ENCODE results near the gene MUC5B.
"Not testable (repeated sequence)": the region's sequence is repeated elsewhere in the genome, so short reads cannot be mapped to it uniquely, and the experiment has no call there.

The MUC5B gene

DNA sequence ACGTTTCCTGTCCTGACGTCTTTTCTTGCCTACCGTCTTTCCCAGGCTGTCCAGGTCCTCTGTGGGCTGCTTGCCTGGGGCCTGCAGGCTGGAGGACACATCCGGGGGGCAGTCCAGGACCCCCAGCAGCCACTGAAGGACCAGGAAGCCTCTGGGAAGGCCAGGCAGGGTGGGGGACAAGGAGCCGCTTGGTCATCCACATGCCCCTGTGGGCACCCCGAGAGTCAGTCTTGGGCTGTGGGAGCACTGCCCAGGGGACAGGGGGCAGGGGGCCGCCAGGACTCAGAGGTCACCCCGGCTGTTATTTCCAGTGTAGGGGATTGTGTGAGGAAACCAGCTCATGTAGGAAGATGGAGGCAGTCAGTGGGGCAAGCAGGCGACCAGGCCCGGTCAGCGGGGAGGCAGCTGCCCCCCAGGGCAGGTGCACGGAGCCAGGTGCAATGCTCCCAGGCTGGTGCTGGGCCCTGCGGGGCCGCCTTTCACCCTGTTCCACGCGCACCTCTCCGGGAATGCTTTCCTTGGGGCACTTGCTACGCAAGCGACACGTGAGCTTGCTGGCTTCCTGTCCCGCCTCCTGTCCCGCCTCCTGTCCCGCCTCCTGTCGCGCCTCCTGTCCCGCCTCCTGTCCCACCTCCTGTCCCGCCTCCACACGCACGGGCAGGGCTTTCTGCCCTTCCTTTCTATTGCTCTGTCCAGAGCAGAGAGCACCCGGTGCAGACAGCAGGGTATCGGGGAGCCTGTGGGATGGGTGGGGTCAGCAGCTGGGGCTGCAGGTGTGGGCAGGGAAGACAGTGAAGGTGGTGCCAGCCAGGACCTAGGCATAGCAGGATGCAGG lies 39.5 kb downstream of the MUC5B start:
- Histone ChIP-seq H3K36me3 (ENCODE audit: control insufficient read depth, insufficient read depth, low read length) (no peaks in the 10 kb centered on the region), H3K4me3 (replicated peaks; ENCODE audit: low read depth, low read length) (peak overlapping the region; percentile 62), H3K27me3 (replicated peaks; ENCODE audit: control insufficient read depth, insufficient read depth, low read length) (no peaks in the 10 kb centered on the region)
- DNase-seq (ENCODE audit: extremely low read depth, insufficient read length): peak; percentile 83
- TF ChIP-seq, protein P1, sequence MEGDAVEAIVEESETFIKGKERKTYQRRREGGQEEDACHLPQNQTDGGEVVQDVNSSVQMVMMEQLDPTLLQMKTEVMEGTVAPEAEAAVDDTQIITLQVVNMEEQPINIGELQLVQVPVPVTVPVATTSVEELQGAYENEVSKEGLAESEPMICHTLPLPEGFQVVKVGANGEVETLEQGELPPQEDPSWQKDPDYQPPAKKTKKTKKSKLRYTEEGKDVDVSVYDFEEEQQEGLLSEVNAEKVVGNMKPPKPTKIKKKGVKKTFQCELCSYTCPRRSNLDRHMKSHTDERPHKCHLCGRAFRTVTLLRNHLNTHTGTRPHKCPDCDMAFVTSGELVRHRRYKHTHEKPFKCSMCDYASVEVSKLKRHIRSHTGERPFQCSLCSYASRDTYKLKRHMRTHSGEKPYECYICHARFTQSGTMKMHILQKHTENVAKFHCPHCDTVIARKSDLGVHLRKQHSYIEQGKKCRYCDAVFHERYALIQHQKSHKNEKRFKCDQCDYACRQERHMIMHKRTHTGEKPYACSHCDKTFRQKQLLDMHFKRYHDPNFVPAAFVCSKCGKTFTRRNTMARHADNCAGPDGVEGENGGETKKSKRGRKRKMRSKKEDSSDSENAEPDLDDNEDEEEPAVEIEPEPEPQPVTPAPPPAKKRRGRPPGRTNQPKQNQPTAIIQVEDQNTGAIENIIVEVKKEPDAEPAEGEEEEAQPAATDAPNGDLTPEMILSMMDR (IDR thresholded peaks at IDR 0.05; ENCODE audit: insufficient read depth, low read length, poor library complexity, severe bottlenecking): no peak

DNA sequence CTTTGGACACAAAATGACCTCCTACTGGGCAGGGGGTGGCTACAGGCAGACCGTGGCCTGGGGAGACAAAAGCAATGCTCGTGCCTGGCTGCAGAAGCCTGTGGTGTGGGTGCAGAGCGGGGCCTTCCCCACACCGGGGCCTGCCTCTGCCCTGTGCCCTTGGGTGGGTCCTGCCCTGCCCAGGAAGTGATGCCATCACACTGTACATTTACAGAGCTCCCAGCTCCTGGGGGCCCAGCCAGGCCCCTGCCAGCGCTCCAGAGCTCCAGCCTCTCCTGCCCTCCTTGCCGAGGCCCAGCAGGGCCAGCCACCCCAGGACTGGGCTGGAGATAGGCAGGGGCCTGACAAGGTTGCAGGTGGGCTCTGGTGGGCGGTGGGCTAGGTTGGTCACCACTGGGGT lies 40.1 kb downstream of the MUC5B start:
- TF ChIP-seq, protein P1 (IDR thresholded peaks at IDR 0.05; ENCODE audit: insufficient read depth, low read length, poor library complexity, severe bottlenecking): no peak
- no peak for DNase-seq (ENCODE audit: extremely low read depth, insufficient read length)
- no peaks in the 10 kb centered on the region for H3K27me3 ChIP-seq (replicated peaks; ENCODE audit: control insufficient read depth, insufficient read depth, low read length)
- peak overlapping the region; percentile 62 for H3K4me3 ChIP-seq (replicated peaks; ENCODE audit: low read depth, low read length)
- no peaks in the 10 kb centered on the region for H3K36me3 ChIP-seq (ENCODE audit: control insufficient read depth, insufficient read depth, low read length)

DNA sequence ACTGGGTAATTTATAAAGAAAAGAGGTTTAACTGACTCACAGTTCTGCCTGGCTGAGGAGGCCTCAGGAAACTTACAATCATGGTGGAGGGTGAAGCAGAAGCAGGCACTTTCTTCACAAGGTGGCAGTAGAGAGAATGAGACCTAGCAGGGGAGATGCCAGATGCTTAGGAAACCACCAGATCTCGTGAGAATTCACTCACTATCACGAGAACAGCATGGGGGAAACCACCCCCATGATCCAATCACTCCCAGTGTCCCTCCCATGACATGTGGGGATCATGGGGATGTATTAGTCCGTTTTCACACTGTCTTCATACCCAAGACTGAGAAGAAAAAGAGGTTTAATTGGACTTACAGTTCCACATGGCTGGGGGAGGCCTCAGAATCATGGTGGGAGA lies 41.6 kb downstream of the MUC5B start:
- not testable (repeated sequence) for H3K27me3 ChIP-seq (replicated peaks; ENCODE audit: control insufficient read depth, insufficient read depth, low read length); H3K4me3 ChIP-seq (replicated peaks; ENCODE audit: low read depth, low read length); H3K36me3 ChIP-seq (ENCODE audit: control insufficient read depth, insufficient read depth, low read length); DNase-seq (ENCODE audit: extremely low read depth, insufficient read length)

DNA sequence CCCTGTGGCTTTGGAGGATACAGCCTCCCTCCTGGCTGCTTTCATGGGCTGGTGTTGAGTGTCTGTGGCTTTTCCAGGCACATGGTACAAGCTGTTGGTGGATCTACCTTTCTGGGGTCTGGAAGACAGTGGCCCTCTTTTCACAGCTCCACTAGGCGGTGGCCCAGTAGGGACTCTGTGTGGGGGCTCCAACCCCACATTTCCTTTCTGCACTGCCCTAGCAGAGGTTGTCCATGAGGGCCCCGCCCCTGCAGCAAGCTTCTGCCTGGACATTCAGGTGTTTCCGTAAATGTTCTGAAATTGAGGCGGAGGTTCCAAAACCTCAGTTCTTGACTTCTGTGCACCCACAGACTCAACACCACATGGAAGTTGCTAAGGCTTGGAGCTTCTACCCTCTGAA lies 42.6 kb downstream of the MUC5B start:
- not testable (repeated sequence) for H3K27me3 ChIP-seq (replicated peaks; ENCODE audit: control insufficient read depth, insufficient read depth, low read length); DNase-seq (ENCODE audit: extremely low read depth, insufficient read length); H3K4me3 ChIP-seq (replicated peaks; ENCODE audit: low read depth, low read length); H3K36me3 ChIP-seq (ENCODE audit: control insufficient read depth, insufficient read depth, low read length)

DNA sequence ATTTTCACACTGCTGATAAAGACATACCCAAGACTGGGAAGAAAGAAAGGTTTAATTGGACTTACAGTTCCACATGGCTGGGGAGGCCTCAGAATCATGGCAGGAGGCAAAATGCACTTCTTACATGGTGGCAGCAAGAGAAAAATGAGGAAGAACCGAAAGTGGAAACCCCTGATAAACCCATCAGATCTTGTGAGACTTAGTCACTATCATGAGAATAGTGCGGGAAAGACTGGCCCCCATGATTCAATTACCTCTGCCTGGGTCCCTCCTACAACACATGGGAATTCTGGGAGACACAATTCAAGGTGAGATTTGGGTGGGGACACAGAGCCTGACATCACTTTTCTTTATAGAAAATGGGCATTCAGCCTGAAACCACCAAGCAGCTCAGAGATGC lies 44.1 kb downstream of the MUC5B start:
- H3K36me3 ChIP-seq (ENCODE audit: control insufficient read depth, insufficient read depth, low read length); DNase-seq (ENCODE audit: extremely low read depth, insufficient read length); H3K27me3 ChIP-seq (replicated peaks; ENCODE audit: control insufficient read depth, insufficient read depth, low read length); H3K4me3 ChIP-seq (replicated peaks; ENCODE audit: low read depth, low read length): not testable (repeated sequence)

DNA sequence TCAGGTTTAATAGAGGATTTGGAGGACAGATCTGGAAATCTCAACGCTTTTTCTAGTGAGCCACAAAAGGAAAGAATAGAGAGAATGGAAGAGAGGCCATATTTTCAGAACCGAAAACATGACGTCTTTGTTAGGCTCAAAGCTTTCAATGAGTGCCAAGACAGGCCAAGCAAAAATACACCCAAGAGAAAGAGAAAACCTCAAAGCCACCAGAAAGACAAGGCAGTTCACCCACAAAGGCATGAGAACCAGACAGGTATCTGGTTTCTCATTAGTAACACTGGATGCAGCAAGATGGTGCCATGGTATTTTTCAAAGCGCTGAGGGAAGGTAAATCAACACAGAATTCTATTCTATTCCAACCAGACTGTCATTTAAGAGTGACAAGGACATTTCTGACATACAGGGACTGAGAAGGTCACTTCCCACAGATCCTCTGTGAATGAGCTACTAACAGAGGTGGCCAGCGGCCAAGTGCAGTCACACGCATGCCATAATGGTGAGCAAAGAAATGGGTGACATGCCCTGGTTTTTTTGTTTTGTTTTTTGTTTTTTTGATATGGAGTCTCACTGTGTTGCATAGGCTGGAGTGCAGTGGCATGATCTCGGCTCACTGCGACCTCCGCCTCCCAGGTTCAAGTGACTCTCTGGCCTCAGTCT lies 44.7 kb downstream of the MUC5B start:
- TF ChIP-seq, protein P1 (IDR thresholded peaks at IDR 0.05; ENCODE audit: insufficient read depth, low read length, poor library complexity, severe bottlenecking): no peak
- Histone ChIP-seq H3K36me3 (ENCODE audit: control insufficient read depth, insufficient read depth, low read length) (no peaks in the 10 kb centered on the region), H3K4me3 (replicated peaks; ENCODE audit: low read depth, low read length) (no peak overlapping the region), H3K27me3 (replicated peaks; ENCODE audit: control insufficient read depth, insufficient read depth, low read length) (no peaks in the 10 kb centered on the region)
- no peak for DNase-seq (ENCODE audit: extremely low read depth, insufficient read length)

DNA sequence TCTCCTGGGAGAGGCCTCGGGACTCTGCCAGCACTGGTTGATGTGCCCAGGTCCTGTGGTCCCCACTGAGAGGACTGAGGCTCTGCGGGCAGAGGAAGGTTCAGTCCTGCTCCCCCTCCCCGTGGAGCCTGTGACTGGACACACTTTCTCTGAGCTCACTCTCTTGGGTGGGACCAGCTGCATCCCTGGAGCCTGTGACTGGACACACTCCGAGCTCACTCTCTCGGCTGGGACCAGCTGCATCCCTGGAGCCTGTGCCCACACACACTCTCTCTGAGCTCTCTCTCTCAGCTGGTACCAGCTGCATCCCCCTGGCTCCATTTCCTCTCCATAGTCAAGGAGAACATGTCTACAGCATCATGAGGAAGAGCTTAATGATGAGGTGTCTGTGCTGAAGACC lies 47.1 kb downstream of the MUC5B start:
- no peak for DNase-seq (ENCODE audit: extremely low read depth, insufficient read length)
- Histone ChIP-seq H3K27me3 (replicated peaks; ENCODE audit: control insufficient read depth, insufficient read depth, low read length) (no peaks in the 10 kb centered on the region), H3K36me3 (ENCODE audit: control insufficient read depth, insufficient read depth, low read length) (no peaks in the 10 kb centered on the region), H3K4me3 (replicated peaks; ENCODE audit: low read depth, low read length) (no peak overlapping the region)
- TF ChIP-seq, protein P1 (IDR thresholded peaks at IDR 0.05; ENCODE audit: insufficient read depth, low read length, poor library complexity, severe bottlenecking): no peak

Measured in GM06990 (cell line).